Naive thymus-derived CD8-positive, alpha-beta T cell (primary cell): ENCODE measurements around the gene NUMA1. TPM values are rescaled to one million over a fixed set of nuclear protein-coding genes. Genes with fewer than 3 reads are reported as not detected.

Source experiments
- ATAC-seq, 2 donors: fragments of 150-1000 bp; cut with Tn5 transposase in 1 of 2; sonication (Bioruptor Pico), chemical (Tn5 transposase) in 1 of 2; 1 replicate in 1 of 2; 2 replicates in 1 of 2; pipeline ENCODE4 v1.10.0; 2021; ENCODE audit warnings: mild to moderate bottlenecking in 2 of 2, moderate library complexity in 2 of 2
- POLR2A ChIA-PET: fragments of 350-600 bp; sonication (Branson Sonifier 250); formaldehyde crosslinking; loops from one replicate; lab custom pipeline; 2021; ENCODE audit warnings: antibody characterized with exemption; lab: Charles Lee
- DNase-seq, 10 donors: peaks; one replicate each; pipeline versions ENCODE4 v3.0.0 to v3.0.0-alpha.2; 2020 to 2022
- H3K27ac Mint-ChIP-seq, 10 donors: one replicate each; pipeline ENCODE4 v1.8.0; 2020 to 2022; ENCODE audit warnings: mild to moderate bottlenecking in 10 of 10, mixed read lengths in 10 of 10, moderate library complexity in 4 of 10, inconsistent platforms in 1 of 10
- H3K27me3 Mint-ChIP-seq, 5 donors: one replicate each; pipeline ENCODE4 v1.8.0; 2021 to 2022; ENCODE audit warnings: mixed read lengths in 5 of 5
- H3K36me3 Mint-ChIP-seq, 3 donors: one replicate each; pipeline ENCODE4 v1.8.0; 2020 to 2022; ENCODE audit warnings: mixed read lengths in 3 of 3, mild to moderate bottlenecking in 2 of 3, inconsistent platforms in 1 of 3
- H3K4me1 Mint-ChIP-seq, 4 donors: one replicate each; pipeline ENCODE4 v1.8.0; 2021 to 2022; ENCODE audit warnings: mixed read lengths in 4 of 4
- H3K4me3 Mint-ChIP-seq, 10 donors: one replicate each; pipeline ENCODE4 v1.8.0; 2020 to 2022; ENCODE audit warnings: mild to moderate bottlenecking in 10 of 10, mixed read lengths in 10 of 10, moderate library complexity in 6 of 10, inconsistent platforms in 1 of 10
- H3K9me3 Mint-ChIP-seq, 9 donors: one replicate each; pipeline ENCODE4 v1.8.0; 2020 to 2022; ENCODE audit warnings: mixed read lengths in 9 of 9, mild to moderate bottlenecking in 3 of 9, inconsistent platforms in 1 of 9, moderate library complexity in 1 of 9
- polyA plus RNA-seq, 3 donors: library from polyadenylated mRNA; unstranded; fragments of 300-500 nt; fragmentation: Illumina TruSeq; gene quantifications; one replicate each; pipeline ENCODE4 v1.2.3, GENCODE V29; 2021
- total RNA-seq, 8 experiments: library from RNA in 2 of 8; stranded (reverse) in 2 of 8; gene quantifications; one replicate each; pipeline ENCODE4 v1.2.3 and lab custom pipeline; 2021 to 2026

NUMA1 gene
- total and polyA plus RNA-seq, 5 experiments from 2014 or later, result 12.0 to 442 (median 119) TPM

GRCh38 chr11:71994786-71995185, 85.6 kb downstream of the NUMA1 start:
- Mint-ChIP-seq H3K27me3 (no peaks in the 10 kb centered on the region), H3K36me3 (peaks cover 0 to 23% (median 0%) of the 10 kb centered on the region in 3 donors), H3K27ac (peak overlapping the region in 1 of 10 donors; percentile 40), H3K9me3 (no peaks in the 10 kb centered on the region), H3K4me1 (peaks cover 19 to 55% (median 20%) of the 10 kb centered on the region in 4 donors), H3K4me3 (no peak overlapping the region)
- DNase-seq, result no peak
- ATAC-seq, result no peak
- POLR2A ChIA-PET, result interaction anchor here (1.8 kb wide), 1 partner anchor 9 kb away, joined by 3 read pairs; no protein-coding TSS in a partner anchor

GRCh38 chr11:71992136-71992730, 88.1 kb downstream of the NUMA1 start:
- ATAC-seq (no peak), DNase-seq (no peak)
- no peaks in the 10 kb centered on the region for H3K27me3 Mint-ChIP-seq
- POLR2A ChIA-PET, result no interaction called here
- H3K4me3 Mint-ChIP-seq, result no peak overlapping the region
- H3K27ac Mint-ChIP-seq, result peak overlapping the region in 1 of 10 donors; percentile 47
- peaks cover 0 to 29% (median 0%) of the 10 kb centered on the region in 3 donors for H3K36me3 Mint-ChIP-seq
- no peaks in the 10 kb centered on the region for H3K9me3 Mint-ChIP-seq
- H3K4me1 Mint-ChIP-seq, result peaks cover 0 to 36% (median under 1%) of the 10 kb centered on the region in 4 donors

- ATAC-seq (no peak), DNase-seq (no peak)
- peaks cover 0 to 35% (median 0%) of the 10 kb centered on the region in 3 donors for H3K36me3 Mint-ChIP-seq
- H3K27me3 Mint-ChIP-seq, result no peaks in the 10 kb centered on the region
- H3K4me3 Mint-ChIP-seq, result no peak overlapping the region
- H3K27ac Mint-ChIP-seq, result peak overlapping the region in 2 of 10 donors; percentile 14 to 19
- H3K9me3 Mint-ChIP-seq, result no peaks in the 10 kb centered on the region
- H3K4me1 Mint-ChIP-seq, result peaks cover 0 to 34% (median 2%) of the 10 kb centered on the region in 4 donors
- POLR2A ChIA-PET, result no interaction called here
These were observed 88.8 kb downstream of the NUMA1 start for GRCh38 chr11:71991494-71991893.

GRCh38 chr11:71990701-71991100, 89.6 kb downstream of the NUMA1 start:
- H3K9me3 Mint-ChIP-seq, result no peaks in the 10 kb centered on the region
- H3K4me3 Mint-ChIP-seq, result no peak overlapping the region
- no peak for ATAC-seq

GRCh38 chr11:71988050-71988449, 92.3 kb downstream of the NUMA1 start:
- no peaks in the 10 kb centered on the region for H3K27me3 Mint-ChIP-seq
- H3K9me3 Mint-ChIP-seq, result no peaks in the 10 kb centered on the region
- H3K27ac Mint-ChIP-seq, result no peak overlapping the region
- no peak overlapping the region for H3K4me3 Mint-ChIP-seq
- DNase-seq (no peak), ATAC-seq (no peak)
- H3K36me3 Mint-ChIP-seq, result peaks cover 0 to 48% (median 7%) of the 10 kb centered on the region in 3 donors
- POLR2A ChIA-PET, result interaction anchor here (0.6 kb wide), 1 partner anchor 20 kb away, joined by 3 read pairs; no protein-coding TSS in a partner anchor
- H3K4me1 Mint-ChIP-seq, result peaks cover 0 to 33% (median 1%) of the 10 kb centered on the region in 4 donors

More at GRCh38 chr11:71990701-71991100, 89.6 kb downstream of the NUMA1 start:
- no peaks in the 10 kb centered on the region for H3K27me3 Mint-ChIP-seq
- no peak for DNase-seq
- H3K4me1 Mint-ChIP-seq, result peaks cover 0 to 39% (median 2%) of the 10 kb centered on the region in 4 donors
- H3K36me3 Mint-ChIP-seq, result peaks cover 0 to 40% (median 3%) of the 10 kb centered on the region in 3 donors
- POLR2A ChIA-PET, result no interaction called here
- no peak overlapping the region for H3K27ac Mint-ChIP-seq

- Mint-ChIP-seq H3K4me3 (no peak overlapping the region), H3K27ac (no peak overlapping the region), H3K9me3 (no peaks in the 10 kb centered on the region), H3K4me1 (peaks cover 0 to 29% (median 1%) of the 10 kb centered on the region in 4 donors), H3K36me3 (peaks cover 0 to 48% (median 7%) of the 10 kb centered on the region in 3 donors), H3K27me3 (no peaks in the 10 kb centered on the region)
- ATAC-seq (no peak), DNase-seq (no peak)
- POLR2A ChIA-PET, result no interaction called here
These were observed 92.8 kb downstream of the NUMA1 start for GRCh38 chr11:71987521-71987920.

- DNase-seq (no peak), ATAC-seq (no peak)
- no peaks in the 10 kb centered on the region for H3K27me3 Mint-ChIP-seq
- POLR2A ChIA-PET, result no interaction called here
- peak overlapping the region in 3 of 10 donors; percentile 3 to 34 (median 32) for H3K27ac Mint-ChIP-seq
- H3K9me3 Mint-ChIP-seq, result no peaks in the 10 kb centered on the region
- H3K4me3 Mint-ChIP-seq, result no peak overlapping the region
- peaks cover 0 to 54% (median 9%) of the 10 kb centered on the region in 3 donors for H3K36me3 Mint-ChIP-seq
- peaks cover 0 to 16% (median 2%) of the 10 kb centered on the region in 4 donors for H3K4me1 Mint-ChIP-seq
These were observed 94.2 kb downstream of the NUMA1 start for GRCh38 chr11:71986131-71986530.

- DNase-seq (no peak), ATAC-seq (no peak)
- H3K27me3 Mint-ChIP-seq, result no peaks in the 10 kb centered on the region
- no peaks in the 10 kb centered on the region for H3K9me3 Mint-ChIP-seq
- no peak overlapping the region for H3K4me3 Mint-ChIP-seq
- POLR2A ChIA-PET, result interaction anchor here (0.5 kb wide), 1 partner anchor 60 kb away, joined by 4 read pairs; no protein-coding TSS in a partner anchor
- peak overlapping the region in 1 of 10 donors; percentile 15 for H3K27ac Mint-ChIP-seq
- peaks cover 0 to 9% (median 6%) of the 10 kb centered on the region in 4 donors for H3K4me1 Mint-ChIP-seq
- peaks cover 0 to 57% (median 10%) of the 10 kb centered on the region in 3 donors for H3K36me3 Mint-ChIP-seq
These were observed 100.7 kb downstream of the NUMA1 start for GRCh38 chr11:71979602-71980001.

GRCh38 chr11:71979094-71979493, 101.2 kb downstream of the NUMA1 start:
- POLR2A ChIA-PET, result interaction anchor here (0.5 kb wide), 1 partner anchor 61 kb away, joined by 4 read pairs; no protein-coding TSS in a partner anchor
- peaks cover 0 to 59% (median 10%) of the 10 kb centered on the region in 3 donors for H3K36me3 Mint-ChIP-seq
- H3K4me3 Mint-ChIP-seq, result no peak overlapping the region
- peaks cover 0 to 9% (median 6%) of the 10 kb centered on the region in 4 donors for H3K4me1 Mint-ChIP-seq
- ATAC-seq (no peak), DNase-seq (no peak)
- H3K27ac Mint-ChIP-seq, result no peak overlapping the region
- no peaks in the 10 kb centered on the region for H3K27me3 Mint-ChIP-seq
- no peaks in the 10 kb centered on the region for H3K9me3 Mint-ChIP-seq

- Mint-ChIP-seq H3K36me3 (peaks cover 0 to 49% (median 6%) of the 10 kb centered on the region in 3 donors), H3K4me3 (no peak overlapping the region), H3K4me1 (peaks cover 0 to 9% (median 6%) of the 10 kb centered on the region in 4 donors), H3K27ac (peak overlapping the region in 3 of 10 donors; percentile 0 to 27 (median 14)), H3K27me3 (no peaks in the 10 kb centered on the region), H3K9me3 (no peaks in the 10 kb centered on the region)
- POLR2A ChIA-PET, result interaction anchor here (0.6 kb wide), 1 partner anchor 12 kb away, joined by 3 read pairs; no protein-coding TSS in a partner anchor
- DNase-seq, result peak in 9 of 10 donors; percentile 16 to 69 (median 48)
- peak; percentile 61 to 70 for ATAC-seq
These were observed 102.5 kb downstream of the NUMA1 start for GRCh38 chr11:71977743-71978418.

GRCh38 chr11:71977090-71977489, 103.3 kb downstream of the NUMA1 start:
- peaks cover 0 to 48% (median 4%) of the 10 kb centered on the region in 3 donors for H3K36me3 Mint-ChIP-seq
- POLR2A ChIA-PET, result no interaction called here
- peaks cover 0 to 9% (median 5%) of the 10 kb centered on the region in 4 donors for H3K4me1 Mint-ChIP-seq
- H3K27me3 Mint-ChIP-seq, result no peaks in the 10 kb centered on the region
- DNase-seq (no peak), ATAC-seq (no peak)
- peak overlapping the region in 1 of 10 donors; percentile 58 for H3K27ac Mint-ChIP-seq
- no peak overlapping the region for H3K4me3 Mint-ChIP-seq
- no peaks in the 10 kb centered on the region for H3K9me3 Mint-ChIP-seq

GRCh38 chr11:71976551-71976950, 103.8 kb downstream of the NUMA1 start:
- POLR2A ChIA-PET, result no interaction called here
- H3K27me3 Mint-ChIP-seq, result no peaks in the 10 kb centered on the region
- DNase-seq, result no peak
- peaks cover 0 to 9% (median 5%) of the 10 kb centered on the region in 4 donors for H3K4me1 Mint-ChIP-seq
- H3K27ac Mint-ChIP-seq, result peak overlapping the region in 1 of 10 donors; percentile 6
- peaks cover 0 to 48% (median 4%) of the 10 kb centered on the region in 3 donors for H3K36me3 Mint-ChIP-seq
- no peak for ATAC-seq
- H3K9me3 Mint-ChIP-seq, result no peaks in the 10 kb centered on the region
- no peak overlapping the region for H3K4me3 Mint-ChIP-seq
